ENCODE results near the gene PTPN4.

DNA sequence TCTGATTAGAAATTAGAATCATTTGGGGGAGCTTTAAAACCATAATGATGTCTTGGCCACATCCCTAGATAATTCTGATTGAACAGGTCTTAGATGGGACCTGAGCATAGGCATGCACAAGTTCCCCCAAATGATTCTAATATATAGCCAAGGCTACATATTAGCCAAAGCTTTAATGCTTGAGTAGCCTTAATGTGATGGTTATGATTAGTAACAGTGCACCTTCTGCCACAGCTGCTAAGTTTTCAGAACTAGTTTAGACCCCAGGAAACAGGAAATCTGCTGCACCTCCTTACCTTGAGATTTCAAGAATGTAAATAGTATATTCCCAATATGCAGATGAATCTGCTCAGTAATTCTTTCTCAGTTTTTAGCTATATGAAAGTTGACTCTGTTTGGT, 119.8 kb downstream of the PTPN4 start:
- TF ChIP-seq POLR2A (IDR thresholded peaks at IDR 0.05; ENCODE audit: low read length) (no peak), GATA1 (IDR thresholded peaks at IDR 0.05; ENCODE audit: low read depth, low read length) (no peak)

Measured in erythroblast (primary cell).